CD4-positive, alpha-beta T cell (primary cell): ENCODE results near the gene ARPP21. TPM values are rescaled to one million over a fixed set of nuclear protein-coding genes. Genes with fewer than 3 reads are reported as not detected.

Experiments used
- ATAC-seq: fragments of 200-7000 bp; cut with Tn5 transposase; one replicate; pipeline ENCODE4 v1.10.0; 2022; ENCODE audit warnings: mild to moderate bottlenecking; ENCODE audit not compliant: poor library complexity
- CTCF ChIA-PET: fragments of 350-600 bp; sonication (Branson Sonifier 250); formaldehyde crosslinking; loops from one replicate; lab custom pipeline; 2021; ENCODE audit warnings: antibody characterized with exemption, inconsistent platforms; lab: Charles Lee
- POLR2A ChIA-PET: fragments of 350-600 bp; sonication (Branson Sonifier 250); formaldehyde crosslinking; loops from one replicate; lab custom pipeline; 2021; ENCODE audit warnings: antibody characterized with exemption, inconsistent platforms; lab: Charles Lee
- DNase-seq, 14 experiments: peaks; one replicate each; pipeline ENCODE4 v3.0.0-alpha.2; 2013 to 2020; ENCODE audit warnings: mixed read lengths in 2 of 14
- H3K27ac ChIP-seq, 2 donors: one replicate each; pipeline versions ENCODE4 v1.5.1 to v1.7.0; 2013; ENCODE audit warnings: low read length in 2 of 2, low read depth in 1 of 2, mild to moderate bottlenecking in 1 of 2
- H3K27me3 ChIP-seq, 2 experiments: 1 replicate in 1 of 2; 2 replicates in 1 of 2; pipeline versions ENCODE4 v1.6.1 to v1.7.0; 2013; ENCODE audit warnings: low read length in 2 of 2, control low read depth in 1 of 2, mild to moderate bottlenecking in 1 of 2, moderate library complexity in 1 of 2; ENCODE audit not compliant: insufficient read depth in 2 of 2, control insufficient read depth in 1 of 2
- H3K36me3 ChIP-seq: one replicate; pipeline ENCODE4 v1.6.1; 2013; ENCODE audit warnings: low read length, control low read depth; ENCODE audit not compliant: insufficient read depth
- H3K4me1 ChIP-seq: one replicate; pipeline ENCODE4 v1.6.1; 2013; ENCODE audit warnings: low read length, control low read depth; ENCODE audit not compliant: insufficient read depth
- H3K4me3 ChIP-seq: one replicate; pipeline ENCODE4 v1.5.1; 2013; ENCODE audit warnings: mild to moderate bottlenecking, low read length, moderate library complexity
- H3K9me3 ChIP-seq, 2 experiments: 1 replicate in 1 of 2; 2 replicates in 1 of 2; pipeline versions ENCODE4 v1.6.1 to v1.7.0; 2013; ENCODE audit warnings: low read length in 2 of 2, mild to moderate bottlenecking in 2 of 2, control low read depth in 1 of 2, moderate library complexity in 1 of 2; ENCODE audit not compliant: control insufficient read depth in 1 of 2, insufficient read depth in 1 of 2
- H3K27ac Mint-ChIP-seq: one replicate; pipeline ENCODE4 v1.8.0; 2020; ENCODE audit warnings: mixed read lengths
- H3K27me3 Mint-ChIP-seq: one replicate; pipeline ENCODE4 v1.8.0; 2021; ENCODE audit warnings: mixed read lengths
- H3K36me3 Mint-ChIP-seq: one replicate; pipeline ENCODE4 v1.8.0; 2021; ENCODE audit warnings: low read depth, mixed read lengths
- H3K4me1 Mint-ChIP-seq: one replicate; pipeline ENCODE4 v1.8.0; 2021; ENCODE audit warnings: low read depth, mixed read lengths
- H3K4me3 Mint-ChIP-seq: one replicate; pipeline ENCODE4 v1.8.0; 2020; ENCODE audit warnings: mild to moderate bottlenecking, mixed read lengths
- H3K9me3 Mint-ChIP-seq: one replicate; pipeline ENCODE4 v1.8.0; 2020; ENCODE audit warnings: mixed read lengths
- intact Hi-C, 2 experiments: fragments of 100-400 bp; cut with DNase I in 1 of 2; cut with micrococcal nuclease in 1 of 2; formaldehyde crosslinking; loops; one replicate each; pipeline versions ENCODE4 v1.15.1 to v1.9.0; 2023 to 2025; cut with DNase I, micrococcal nuclease
- total RNA-seq, 174 experiments: library from RNA in 2 of 174; stranded (reverse) in 2 of 174; gene quantifications; one replicate each; pipeline ENCODE4 v1.2.3 and lab custom pipeline; 2021 to 2026
- TF ChIP-seq, protein P1 (sequence below): fragments of 200-600 bp; IDR thresholded peaks from one replicate; pipeline ENCODE4 v1.8.0; 2022; ENCODE audit warnings: antibody characterized with exemption, mild to moderate bottlenecking

Gene ARPP21
- total RNA-seq, 2 experiments from 2014 or later: not detected

DNA sequence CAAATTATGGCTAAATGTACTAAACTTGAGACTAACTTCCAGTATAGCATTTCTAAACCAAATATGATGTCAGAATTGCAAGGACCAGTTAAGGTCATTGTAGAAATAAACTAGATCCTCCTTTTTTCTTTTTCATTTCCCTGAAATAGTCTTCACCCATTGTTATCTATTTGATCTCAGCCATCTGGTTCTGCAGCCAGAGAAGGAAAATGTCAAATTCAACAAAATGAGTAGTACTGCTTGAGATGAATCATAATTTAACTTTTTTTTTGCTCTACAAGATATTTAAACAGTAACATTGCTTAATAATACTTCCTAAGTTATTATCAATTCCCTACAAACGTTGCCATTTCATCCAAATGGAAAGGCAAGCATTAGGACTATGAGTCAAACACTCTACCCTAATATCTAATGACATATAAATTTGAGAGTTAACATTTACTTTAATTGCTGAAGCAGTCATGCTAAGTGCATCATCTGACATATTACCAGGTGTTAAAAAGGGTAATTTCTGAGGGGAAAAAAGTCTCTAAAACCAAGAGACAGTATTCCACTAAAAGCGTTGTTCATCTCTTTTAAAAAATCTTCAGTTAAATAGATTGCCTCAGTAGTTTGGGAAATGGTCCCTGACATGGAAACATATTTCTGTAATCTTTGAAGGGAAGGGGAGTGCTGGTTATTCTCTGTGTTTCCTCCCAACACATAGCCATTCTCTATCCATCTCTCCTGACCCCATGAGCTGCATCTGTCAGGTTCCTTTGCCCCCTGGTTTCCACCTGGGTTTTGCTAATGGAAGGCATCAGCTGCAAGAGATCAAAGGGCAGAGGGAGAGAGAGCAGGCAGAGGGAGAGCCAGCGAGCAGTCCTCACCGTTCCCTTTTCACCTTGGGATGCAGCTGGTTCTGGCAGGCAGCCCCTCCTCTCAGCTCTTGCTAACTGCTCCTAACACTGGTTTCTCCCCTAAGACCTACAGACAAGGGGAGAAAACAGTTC, 138.5 kb downstream of the ARPP21 start:
- Histone ChIP-seq H3K9me3 (no peaks in the 10 kb centered on the region), H3K27ac (no peak overlapping the region), H3K36me3 (no peaks in the 10 kb centered on the region), H3K27me3 (no peaks in the 10 kb centered on the region), H3K4me3 (no peak overlapping the region), H3K4me1 (no peaks in the 10 kb centered on the region)
- no peak overlapping the region for H3K4me3 Mint-ChIP-seq
- DNase-seq (no peak), ATAC-seq (no peak)
- no peaks in the 10 kb centered on the region for H3K9me3 Mint-ChIP-seq
- ChIA-PET POLR2A (no interaction called here), CTCF (no interaction called here)
- H3K27me3 Mint-ChIP-seq: no peaks in the 10 kb centered on the region
- H3K36me3 Mint-ChIP-seq: no peaks in the 10 kb centered on the region
- H3K27ac Mint-ChIP-seq: no peak overlapping the region
- intact Hi-C loops: no loop called here
- H3K4me1 Mint-ChIP-seq: no peaks in the 10 kb centered on the region
- TF ChIP-seq, protein P1, sequence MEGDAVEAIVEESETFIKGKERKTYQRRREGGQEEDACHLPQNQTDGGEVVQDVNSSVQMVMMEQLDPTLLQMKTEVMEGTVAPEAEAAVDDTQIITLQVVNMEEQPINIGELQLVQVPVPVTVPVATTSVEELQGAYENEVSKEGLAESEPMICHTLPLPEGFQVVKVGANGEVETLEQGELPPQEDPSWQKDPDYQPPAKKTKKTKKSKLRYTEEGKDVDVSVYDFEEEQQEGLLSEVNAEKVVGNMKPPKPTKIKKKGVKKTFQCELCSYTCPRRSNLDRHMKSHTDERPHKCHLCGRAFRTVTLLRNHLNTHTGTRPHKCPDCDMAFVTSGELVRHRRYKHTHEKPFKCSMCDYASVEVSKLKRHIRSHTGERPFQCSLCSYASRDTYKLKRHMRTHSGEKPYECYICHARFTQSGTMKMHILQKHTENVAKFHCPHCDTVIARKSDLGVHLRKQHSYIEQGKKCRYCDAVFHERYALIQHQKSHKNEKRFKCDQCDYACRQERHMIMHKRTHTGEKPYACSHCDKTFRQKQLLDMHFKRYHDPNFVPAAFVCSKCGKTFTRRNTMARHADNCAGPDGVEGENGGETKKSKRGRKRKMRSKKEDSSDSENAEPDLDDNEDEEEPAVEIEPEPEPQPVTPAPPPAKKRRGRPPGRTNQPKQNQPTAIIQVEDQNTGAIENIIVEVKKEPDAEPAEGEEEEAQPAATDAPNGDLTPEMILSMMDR: no peak

DNA sequence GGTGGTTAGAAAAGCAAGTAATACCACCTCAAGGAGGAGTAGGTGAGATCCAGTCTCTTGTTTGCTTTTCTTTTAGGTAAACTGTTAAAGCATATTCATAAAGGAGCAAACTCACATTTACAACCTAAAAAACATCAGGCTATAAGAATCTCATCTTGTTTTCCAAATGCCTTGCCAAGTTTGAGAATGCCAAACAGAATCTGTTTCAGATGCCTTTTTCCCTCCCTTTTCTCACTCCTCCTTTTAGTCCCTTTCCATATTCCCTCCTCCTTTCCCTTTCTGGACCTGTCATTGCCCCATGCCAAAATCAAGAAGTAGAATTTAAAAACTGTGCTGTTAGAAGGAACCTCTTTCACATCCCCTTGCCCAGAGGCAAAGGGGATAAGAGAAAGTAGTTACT, 140.3 kb downstream of the ARPP21 start:
- no peaks in the 10 kb centered on the region for H3K4me1 Mint-ChIP-seq
- no peaks in the 10 kb centered on the region for H3K27me3 Mint-ChIP-seq
- intact Hi-C loops: no loop called here
- ChIA-PET POLR2A (no interaction called here), CTCF (no interaction called here)
- H3K27ac Mint-ChIP-seq: no peak overlapping the region
- Histone ChIP-seq H3K9me3 (no peaks in the 10 kb centered on the region), H3K27ac (no peak overlapping the region), H3K4me1 (no peaks in the 10 kb centered on the region), H3K36me3 (no peaks in the 10 kb centered on the region), H3K4me3 (no peak overlapping the region), H3K27me3 (no peaks in the 10 kb centered on the region)
- no peak for DNase-seq
- H3K36me3 Mint-ChIP-seq: no peaks in the 10 kb centered on the region
- no peak overlapping the region for H3K4me3 Mint-ChIP-seq
- TF ChIP-seq, protein P1: no peak
- H3K9me3 Mint-ChIP-seq: no peaks in the 10 kb centered on the region
- no peak for ATAC-seq

DNA sequence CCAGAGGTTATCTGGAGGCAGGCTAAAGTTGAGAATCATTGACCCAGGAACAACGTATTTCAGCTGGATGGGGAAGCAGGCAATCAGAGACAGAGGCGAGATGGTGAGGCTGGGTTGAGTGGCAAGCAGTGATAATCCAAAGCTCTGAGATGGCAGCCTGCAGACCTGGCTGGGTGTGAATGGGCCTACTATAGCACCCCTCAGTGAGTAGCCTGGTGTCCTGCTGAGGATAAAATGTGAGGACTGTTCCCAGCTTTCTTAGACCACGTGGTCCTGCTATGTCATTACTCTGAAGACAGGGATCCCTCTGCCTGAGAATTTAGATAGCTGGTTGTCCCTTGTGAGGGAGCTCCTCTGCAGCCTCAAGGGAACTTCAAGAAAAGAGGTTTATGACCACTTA, 141.5 kb downstream of the ARPP21 start:
- Histone ChIP-seq H3K9me3 (no peaks in the 10 kb centered on the region), H3K4me3 (no peak overlapping the region), H3K27me3 (no peaks in the 10 kb centered on the region), H3K27ac (no peak overlapping the region), H3K36me3 (no peaks in the 10 kb centered on the region), H3K4me1 (no peaks in the 10 kb centered on the region)
- TF ChIP-seq, protein P1: no peak
- Mint-ChIP-seq H3K27me3 (no peaks in the 10 kb centered on the region), H3K36me3 (no peaks in the 10 kb centered on the region), H3K4me1 (no peaks in the 10 kb centered on the region), H3K27ac (no peak overlapping the region), H3K9me3 (no peaks in the 10 kb centered on the region), H3K4me3 (no peak overlapping the region)
- CTCF ChIA-PET: no interaction called here
- intact Hi-C loops: no loop called here
- POLR2A ChIA-PET: no interaction called here
- DNase-seq (no peak), ATAC-seq (no peak)
